ENCODE results near the gene ABCG1. TPM values are rescaled to one million over a fixed set of nuclear protein-coding genes. Genes with fewer than 3 reads are reported as not detected.

The ABCG1 gene
- total RNA-seq, 1 experiment from 2014 or later = 5.6 TPM

DNA sequence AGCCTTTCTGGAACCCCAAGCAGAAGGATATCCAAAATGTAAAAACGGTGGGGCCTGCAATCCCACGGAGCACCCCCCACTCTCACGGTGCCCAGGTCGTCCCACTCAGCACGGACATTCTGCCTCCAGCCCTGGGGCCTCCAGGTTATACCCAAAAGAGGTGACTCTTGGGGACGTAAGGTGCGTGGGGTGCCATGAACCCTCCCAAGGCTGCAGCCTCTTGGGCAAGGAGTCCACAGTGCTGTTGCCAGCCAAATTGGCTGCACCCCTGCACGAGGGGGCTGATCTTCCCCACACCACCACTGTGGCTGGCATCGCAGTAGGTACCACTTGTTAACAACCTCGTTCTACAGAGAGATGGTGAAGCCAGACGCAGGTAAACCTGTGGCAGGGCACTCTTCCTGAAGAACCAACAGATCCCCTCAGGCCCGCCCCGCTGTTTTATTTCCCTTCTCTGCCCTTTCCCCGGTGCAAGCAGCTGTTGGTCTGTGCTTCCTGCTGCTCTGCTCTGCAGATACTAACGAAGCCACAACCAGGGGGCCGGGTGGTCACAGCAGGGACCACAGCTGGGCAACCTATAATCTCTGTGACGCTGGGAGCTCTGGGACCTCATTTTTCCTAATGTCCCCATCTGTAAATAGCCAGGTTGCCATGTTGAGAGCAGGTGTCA is 87.6 kb downstream of the ABCG1 start:
- intact Hi-C loops (cut with micrococcal nuclease; ENCODE audit: unreplicated experiment) = no loop called here
- Histone ChIP-seq H3K27ac (no peak overlapping the region), H2AFZ (no peak overlapping the region), H3K27me3 (ENCODE audit: insufficient read depth, low read depth) (no peaks in the 10 kb centered on the region), H3K9me3 (ENCODE audit: insufficient read depth, low read depth) (no peaks in the 10 kb centered on the region), H3K4me1 (replicated peaks; ENCODE audit: insufficient read depth) (no peaks in the 10 kb centered on the region), H3K36me3 (ENCODE audit: low read depth) (no peaks in the 10 kb centered on the region), H3F3A (ENCODE audit: insufficient read depth, low read depth) (no peaks in the 10 kb centered on the region), H3K9me2 (ENCODE audit: insufficient read depth) (no peaks in the 10 kb centered on the region), H4K20me1 (ENCODE audit: insufficient read depth) (no peaks in the 10 kb centered on the region), H3K4me3 (no peak overlapping the region), H3K4me2 (no peak overlapping the region), H3K79me2 (ENCODE audit: low read depth) (no peaks in the 10 kb centered on the region)
- BruUV-seq (replicated peaks) = no TSS peak
- no peak for DNase-seq
- TF ChIP-seq, protein P1, sequence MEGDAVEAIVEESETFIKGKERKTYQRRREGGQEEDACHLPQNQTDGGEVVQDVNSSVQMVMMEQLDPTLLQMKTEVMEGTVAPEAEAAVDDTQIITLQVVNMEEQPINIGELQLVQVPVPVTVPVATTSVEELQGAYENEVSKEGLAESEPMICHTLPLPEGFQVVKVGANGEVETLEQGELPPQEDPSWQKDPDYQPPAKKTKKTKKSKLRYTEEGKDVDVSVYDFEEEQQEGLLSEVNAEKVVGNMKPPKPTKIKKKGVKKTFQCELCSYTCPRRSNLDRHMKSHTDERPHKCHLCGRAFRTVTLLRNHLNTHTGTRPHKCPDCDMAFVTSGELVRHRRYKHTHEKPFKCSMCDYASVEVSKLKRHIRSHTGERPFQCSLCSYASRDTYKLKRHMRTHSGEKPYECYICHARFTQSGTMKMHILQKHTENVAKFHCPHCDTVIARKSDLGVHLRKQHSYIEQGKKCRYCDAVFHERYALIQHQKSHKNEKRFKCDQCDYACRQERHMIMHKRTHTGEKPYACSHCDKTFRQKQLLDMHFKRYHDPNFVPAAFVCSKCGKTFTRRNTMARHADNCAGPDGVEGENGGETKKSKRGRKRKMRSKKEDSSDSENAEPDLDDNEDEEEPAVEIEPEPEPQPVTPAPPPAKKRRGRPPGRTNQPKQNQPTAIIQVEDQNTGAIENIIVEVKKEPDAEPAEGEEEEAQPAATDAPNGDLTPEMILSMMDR (conservative IDR thresholded peaks at IDR 0.05) = no peak
- TF ChIP-seq EZH2 (IDR thresholded peaks at IDR 0.05; ENCODE audit: low read depth) = no peak
- POLR2A ChIA-PET (ENCODE audit: unreplicated experiment) = no interaction called here
- CTCF ChIA-PET = no interaction called here

DNA sequence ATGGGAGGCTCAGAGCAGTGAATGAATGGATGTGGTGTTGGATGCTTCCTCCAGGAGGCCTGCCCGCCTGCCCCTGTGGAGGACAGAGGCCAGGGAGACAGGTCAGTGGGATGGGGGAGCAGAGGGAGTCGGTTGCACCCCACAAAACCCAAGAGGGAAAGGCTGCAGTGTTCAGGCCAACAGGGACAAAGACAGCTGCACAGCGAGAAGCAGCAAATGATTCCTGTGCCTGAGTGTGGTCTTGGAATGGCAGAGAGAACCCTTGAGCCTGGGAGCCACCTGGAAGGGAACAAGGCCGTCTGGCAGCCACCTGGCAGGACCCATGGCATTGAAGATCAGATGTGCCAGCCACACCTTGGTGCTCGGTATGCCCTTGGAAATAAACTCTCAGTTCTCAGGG is 88.2 kb downstream of the ABCG1 start:
- no peak overlapping the region for H3K4me3 ChIP-seq
- ChIA-PET POLR2A (ENCODE audit: unreplicated experiment) (no interaction called here), CTCF (no interaction called here)
- H3K9me2 ChIP-seq (ENCODE audit: insufficient read depth) = no peaks in the 10 kb centered on the region
- H4K20me1 ChIP-seq (ENCODE audit: insufficient read depth) = no peaks in the 10 kb centered on the region
- no peaks in the 10 kb centered on the region for H3K4me1 ChIP-seq (replicated peaks; ENCODE audit: insufficient read depth)
- no peaks in the 10 kb centered on the region for H3K79me2 ChIP-seq (ENCODE audit: low read depth)
- no peak overlapping the region for H3K4me2 ChIP-seq
- no peaks in the 10 kb centered on the region for H3K9me3 ChIP-seq (ENCODE audit: insufficient read depth, low read depth)
- intact Hi-C loops (cut with micrococcal nuclease; ENCODE audit: unreplicated experiment) = no loop called here
- no peaks in the 10 kb centered on the region for H3K27me3 ChIP-seq (ENCODE audit: insufficient read depth, low read depth)
- no TSS peak for BruUV-seq (replicated peaks)
- no peaks in the 10 kb centered on the region for H3F3A ChIP-seq (ENCODE audit: insufficient read depth, low read depth)
- TF ChIP-seq, protein P1 (conservative IDR thresholded peaks at IDR 0.05) = no peak
- TF ChIP-seq EZH2 (IDR thresholded peaks at IDR 0.05; ENCODE audit: low read depth) = no peak
- no peak overlapping the region for H2AFZ ChIP-seq
- H3K36me3 ChIP-seq (ENCODE audit: low read depth) = no peaks in the 10 kb centered on the region
- no peak overlapping the region for H3K27ac ChIP-seq
- DNase-seq = no peak

DNA sequence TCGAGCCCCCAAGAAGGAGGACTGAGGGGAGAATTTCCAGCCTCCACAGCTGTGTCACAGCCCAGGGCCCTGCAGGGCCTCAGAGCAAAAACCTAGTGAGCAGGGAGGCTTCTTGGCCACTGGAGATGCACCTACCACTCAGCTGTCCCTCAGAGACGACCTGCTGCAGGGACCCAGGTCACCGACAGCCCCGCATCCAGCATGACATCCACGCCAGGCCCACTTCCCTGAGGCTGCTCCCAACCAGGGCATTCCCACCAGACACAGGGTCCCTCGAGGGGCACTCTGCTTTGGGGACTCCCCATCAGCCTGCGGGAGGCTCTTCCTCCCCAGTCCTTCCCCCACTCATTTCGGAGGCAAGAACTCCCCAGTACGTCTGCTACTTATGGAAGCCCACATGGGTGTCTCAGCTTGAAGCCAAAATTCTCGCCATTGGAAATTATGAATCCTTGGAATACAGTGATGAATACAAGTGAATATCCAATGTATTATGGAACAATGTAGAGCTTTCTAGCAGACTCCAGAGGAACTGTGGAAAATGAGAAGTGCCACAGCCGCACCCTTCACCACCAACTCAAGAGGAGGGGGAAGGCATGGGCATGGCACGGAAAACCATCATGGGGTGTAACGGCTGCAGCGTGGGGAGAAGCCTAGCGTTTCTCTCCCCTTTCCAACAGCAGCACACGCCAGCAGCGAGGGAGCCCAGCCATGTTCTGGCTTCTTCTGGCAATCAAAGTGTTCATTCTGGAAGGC is 89.4 kb downstream of the ABCG1 start:
- Histone ChIP-seq H3K36me3 (ENCODE audit: low read depth) (no peaks in the 10 kb centered on the region), H3K79me2 (ENCODE audit: low read depth) (no peaks in the 10 kb centered on the region), H3K4me1 (replicated peaks; ENCODE audit: insufficient read depth) (no peaks in the 10 kb centered on the region), H3K27me3 (ENCODE audit: insufficient read depth, low read depth) (no peaks in the 10 kb centered on the region), H3K9me3 (ENCODE audit: insufficient read depth, low read depth) (no peaks in the 10 kb centered on the region), H3K9me2 (ENCODE audit: insufficient read depth) (no peaks in the 10 kb centered on the region), H3K4me2 (no peak overlapping the region), H4K20me1 (ENCODE audit: insufficient read depth) (no peaks in the 10 kb centered on the region), H3K4me3 (no peak overlapping the region), H3K27ac (no peak overlapping the region), H3F3A (ENCODE audit: insufficient read depth, low read depth) (no peaks in the 10 kb centered on the region), H2AFZ (no peak overlapping the region)
- no peak for DNase-seq
- no TSS peak for BruUV-seq (replicated peaks)
- ChIA-PET POLR2A (ENCODE audit: unreplicated experiment) (no interaction called here), CTCF (no interaction called here)
- intact Hi-C loops (cut with micrococcal nuclease; ENCODE audit: unreplicated experiment) = loop anchor here (2.0 kb wide), 1 partner anchor 72 kb away; no protein-coding TSS in a partner anchor
- TF ChIP-seq, protein P1 (conservative IDR thresholded peaks at IDR 0.05) = no peak
